ENCODE measurements around the gene PHLDB2.

- no peak for TF ChIP-seq CTCF (IDR thresholded peaks at IDR 0.05)
- TF ChIP-seq EP300 (IDR thresholded peaks at IDR 0.05): no peak
- no peak for TF ChIP-seq POLR2A (IDR thresholded peaks at IDR 0.05)
- no peak for TF ChIP-seq POLR2AphosphoS5 (IDR thresholded peaks at IDR 0.05)
Observed at GRCh38 chr3:111848778-111849177, 10.3 kb upstream of the PHLDB2 start.

Measured in stomach (tissue), 4 donors.